22Rv1 (cell line): Measurements from ENCODE around the gene SF3B1.

Source experiments
- ZFX ChIP-seq: fragments of 450-650 bp; IDR thresholded peaks from 2 replicates; pipeline ENCODE4 v1.6.1; 2017; ENCODE audit warnings: antibody characterized with exemption, borderline replicate concordance
- TF ChIP-seq, protein P1 (sequence below): fragments of 450-650 bp; IDR thresholded peaks from 2 replicates; pipeline ENCODE4 v1.5.1; 2017; ENCODE audit warnings: mild to moderate bottlenecking

DNA sequence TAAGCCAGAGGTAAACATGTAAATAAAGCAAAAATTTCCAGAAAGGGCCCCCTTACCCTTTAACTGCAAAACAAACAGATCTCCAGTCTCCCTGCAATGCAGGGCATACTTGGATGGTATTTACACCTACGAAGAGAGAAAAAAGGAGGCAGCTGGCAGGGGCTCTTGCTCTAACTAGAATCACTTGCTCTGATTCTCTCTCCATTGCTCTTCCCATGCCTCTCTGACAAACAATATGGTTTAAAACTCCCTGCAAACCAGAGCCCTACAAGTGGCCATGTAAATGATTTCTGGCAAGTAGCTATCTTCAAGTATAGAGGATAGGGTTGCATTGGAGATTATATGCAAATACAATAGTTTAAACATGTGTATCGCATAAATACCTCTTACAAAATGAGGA is 35.9 kb downstream of the SF3B1 start:
- TF ChIP-seq, protein P1, sequence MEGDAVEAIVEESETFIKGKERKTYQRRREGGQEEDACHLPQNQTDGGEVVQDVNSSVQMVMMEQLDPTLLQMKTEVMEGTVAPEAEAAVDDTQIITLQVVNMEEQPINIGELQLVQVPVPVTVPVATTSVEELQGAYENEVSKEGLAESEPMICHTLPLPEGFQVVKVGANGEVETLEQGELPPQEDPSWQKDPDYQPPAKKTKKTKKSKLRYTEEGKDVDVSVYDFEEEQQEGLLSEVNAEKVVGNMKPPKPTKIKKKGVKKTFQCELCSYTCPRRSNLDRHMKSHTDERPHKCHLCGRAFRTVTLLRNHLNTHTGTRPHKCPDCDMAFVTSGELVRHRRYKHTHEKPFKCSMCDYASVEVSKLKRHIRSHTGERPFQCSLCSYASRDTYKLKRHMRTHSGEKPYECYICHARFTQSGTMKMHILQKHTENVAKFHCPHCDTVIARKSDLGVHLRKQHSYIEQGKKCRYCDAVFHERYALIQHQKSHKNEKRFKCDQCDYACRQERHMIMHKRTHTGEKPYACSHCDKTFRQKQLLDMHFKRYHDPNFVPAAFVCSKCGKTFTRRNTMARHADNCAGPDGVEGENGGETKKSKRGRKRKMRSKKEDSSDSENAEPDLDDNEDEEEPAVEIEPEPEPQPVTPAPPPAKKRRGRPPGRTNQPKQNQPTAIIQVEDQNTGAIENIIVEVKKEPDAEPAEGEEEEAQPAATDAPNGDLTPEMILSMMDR = no peak
- no peak for TF ChIP-seq ZFX
